Adipocyte (in vitro differentiated cells): ENCODE measurements around the gene MARS1.

Experiments used
- DNase-seq: peaks from one replicate; pipeline ENCODE4 v3.0.0-alpha.2; 2015; ENCODE audit warnings: low read depth
- H3K27me3 ChIP-seq: replicated peaks from 2 replicates; pipeline ENCODE4 v1.7.0; 2013; ENCODE audit warnings: mild to moderate bottlenecking, low read length, moderate library complexity; ENCODE audit not compliant: control insufficient read depth, insufficient read depth
- H3K36me3 ChIP-seq: 2 replicates; pipeline ENCODE4 v1.7.0; 2013; ENCODE audit warnings: low read length, mild to moderate bottlenecking, moderate library complexity; ENCODE audit not compliant: control insufficient read depth, insufficient read depth, severe bottlenecking
- H3K4me1 ChIP-seq: 2 replicates; pipeline ENCODE4 v1.7.0; 2013; ENCODE audit warnings: mild to moderate bottlenecking, low read length, moderate library complexity; ENCODE audit not compliant: control insufficient read depth, insufficient read depth
- H3K4me3 ChIP-seq: 2 replicates; pipeline ENCODE4 v1.7.0; 2013; ENCODE audit warnings: mild to moderate bottlenecking, low read length, moderate library complexity
- H3K9ac ChIP-seq: 2 replicates; pipeline ENCODE4 v1.7.0; 2013; ENCODE audit warnings: mild to moderate bottlenecking, low read length, moderate library complexity
- H3K9me3 ChIP-seq: 2 replicates; pipeline ENCODE4 v1.7.0; 2013; ENCODE audit warnings: mild to moderate bottlenecking, low read length, moderate library complexity; ENCODE audit not compliant: control insufficient read depth

MARS1 gene

DNA sequence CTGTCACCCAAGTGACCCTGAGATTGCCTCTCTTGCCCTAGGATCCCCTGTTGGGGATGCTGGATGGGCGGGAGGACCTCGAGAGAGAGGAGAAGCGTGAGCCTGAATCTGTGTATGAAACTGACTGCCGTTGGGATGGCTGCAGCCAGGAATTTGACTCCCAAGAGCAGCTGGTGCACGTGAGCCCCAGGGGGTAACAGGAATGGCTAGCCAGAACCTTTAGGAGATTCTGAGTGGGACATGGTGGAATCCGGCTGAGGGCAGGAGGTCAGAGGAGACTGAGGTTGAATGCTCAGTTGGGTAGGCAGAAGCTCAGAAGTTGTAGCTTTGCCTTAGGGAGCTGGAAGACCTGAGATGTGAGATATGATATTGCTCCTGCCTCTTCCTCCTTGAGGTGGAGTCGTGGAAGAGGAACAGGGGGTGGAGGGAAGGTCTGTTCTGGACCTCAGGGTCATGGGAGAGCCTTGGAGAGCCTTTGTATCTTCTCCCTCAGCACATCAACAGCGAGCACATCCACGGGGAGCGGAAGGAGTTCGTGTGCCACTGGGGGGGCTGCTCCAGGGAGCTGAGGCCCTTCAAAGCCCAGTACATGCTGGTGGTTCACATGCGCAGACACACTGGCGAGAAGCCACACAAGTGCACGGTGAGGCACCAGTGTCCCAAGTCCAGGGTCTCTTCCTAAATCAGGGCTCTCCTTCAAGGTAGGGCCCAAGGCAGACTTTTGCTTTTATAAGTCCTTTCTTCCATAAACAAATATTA is 21.9 kb upstream of the MARS1 start:
- no peaks in the 10 kb centered on the region for H3K36me3 ChIP-seq
- peaks cover 2% of the 10 kb centered on the region for H3K9me3 ChIP-seq
- H3K27me3 ChIP-seq: peaks cover 64% of the 10 kb centered on the region
- peaks cover 10% of the 10 kb centered on the region for H3K4me1 ChIP-seq
- DNase-seq: no peak
- H3K9ac ChIP-seq: no peak overlapping the region
- no peak overlapping the region for H3K4me3 ChIP-seq

DNA sequence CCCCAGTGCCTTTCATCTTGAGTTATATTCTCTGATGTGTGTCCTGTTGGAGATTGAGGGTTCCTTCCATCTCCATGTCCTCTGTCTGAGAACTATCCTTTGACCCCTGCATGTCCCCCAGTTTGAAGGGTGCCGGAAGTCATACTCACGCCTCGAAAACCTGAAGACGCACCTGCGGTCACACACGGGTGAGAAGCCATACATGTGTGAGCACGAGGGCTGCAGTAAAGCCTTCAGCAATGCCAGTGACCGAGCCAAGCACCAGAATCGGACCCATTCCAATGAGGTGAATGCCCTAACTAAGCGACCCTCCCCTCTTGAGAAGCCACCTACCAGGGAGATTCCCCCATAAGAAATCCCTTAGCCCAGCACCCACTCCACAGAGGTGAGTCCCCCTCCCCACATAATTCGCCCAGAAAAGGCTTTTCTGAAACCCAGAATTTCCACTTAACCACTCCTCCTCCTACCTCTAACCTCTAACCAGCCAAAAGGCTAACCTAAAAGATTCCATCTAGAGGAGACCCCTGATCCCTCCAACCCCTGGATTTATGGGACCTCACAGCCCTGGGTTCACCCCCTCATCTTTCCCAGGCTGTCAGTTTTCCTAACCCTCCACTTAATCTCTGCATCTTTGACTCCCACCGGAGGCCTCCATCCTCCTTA is 20.5 kb upstream of the MARS1 start:
- H3K9me3 ChIP-seq: peaks cover 2% of the 10 kb centered on the region
- no peak for DNase-seq
- H3K27me3 ChIP-seq: peaks cover 72% of the 10 kb centered on the region
- H3K36me3 ChIP-seq: no peaks in the 10 kb centered on the region
- no peak overlapping the region for H3K9ac ChIP-seq
- H3K4me1 ChIP-seq: peaks cover 3% of the 10 kb centered on the region
- no peak overlapping the region for H3K4me3 ChIP-seq

DNA sequence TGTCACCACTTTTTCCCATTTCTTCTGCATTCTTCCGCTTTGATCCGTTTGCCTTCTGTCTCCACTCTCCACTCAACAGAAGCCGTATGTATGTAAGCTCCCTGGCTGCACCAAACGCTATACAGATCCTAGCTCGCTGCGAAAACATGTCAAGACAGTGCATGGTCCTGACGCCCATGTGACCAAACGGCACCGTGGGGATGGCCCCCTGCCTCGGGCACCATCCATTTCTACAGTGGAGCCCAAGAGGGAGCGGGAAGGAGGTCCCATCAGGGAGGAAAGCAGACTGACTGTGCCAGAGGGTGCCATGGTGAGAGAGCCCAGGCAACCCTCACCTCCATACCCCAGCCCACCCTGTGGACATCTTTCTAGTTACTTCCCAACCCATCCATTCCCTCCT is 20.0 kb upstream of the MARS1 start:
- no peak for DNase-seq
- no peak overlapping the region for H3K4me3 ChIP-seq
- no peaks in the 10 kb centered on the region for H3K4me1 ChIP-seq
- H3K9me3 ChIP-seq: peaks cover 2% of the 10 kb centered on the region
- no peaks in the 10 kb centered on the region for H3K36me3 ChIP-seq
- no peak overlapping the region for H3K9ac ChIP-seq
- peaks cover 77% of the 10 kb centered on the region for H3K27me3 ChIP-seq

DNA sequence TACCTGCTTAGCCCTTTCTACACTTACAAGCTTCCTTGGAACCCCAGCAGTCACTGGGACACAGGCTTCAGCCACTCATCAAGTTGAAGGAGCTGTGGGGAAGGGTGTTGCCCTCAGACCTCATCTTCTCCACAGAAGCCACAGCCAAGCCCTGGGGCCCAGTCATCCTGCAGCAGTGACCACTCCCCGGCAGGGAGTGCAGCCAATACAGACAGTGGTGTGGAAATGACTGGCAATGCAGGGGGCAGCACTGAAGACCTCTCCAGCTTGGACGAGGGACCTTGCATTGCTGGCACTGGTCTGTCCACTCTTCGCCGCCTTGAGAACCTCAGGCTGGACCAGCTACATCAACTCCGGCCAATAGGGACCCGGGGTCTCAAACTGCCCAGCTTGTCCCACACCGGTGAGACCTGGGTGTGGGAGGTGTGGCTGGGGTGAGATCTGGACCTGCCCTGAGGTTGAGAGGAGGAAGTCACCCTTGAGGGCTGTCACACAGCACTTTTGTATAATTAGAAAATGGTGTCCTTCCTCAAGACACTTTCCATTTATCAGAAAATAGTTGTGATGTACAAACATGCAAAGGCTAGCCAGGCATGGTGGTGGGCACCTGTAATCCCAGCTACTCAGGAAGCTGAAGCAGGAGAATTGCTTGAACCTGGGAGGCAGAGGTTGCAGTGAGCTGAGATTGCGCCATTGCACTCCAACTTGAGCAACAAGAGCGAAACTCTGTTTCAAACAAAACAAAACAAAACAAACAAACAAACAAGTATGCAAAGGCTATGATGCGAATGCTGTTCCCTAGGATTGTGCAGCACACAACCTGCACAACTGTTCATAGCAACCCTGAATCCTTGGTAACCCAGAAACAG is 18.3 kb upstream of the MARS1 start:
- Histone ChIP-seq H3K36me3 (no peaks in the 10 kb centered on the region), H3K4me1 (no peaks in the 10 kb centered on the region), H3K9me3 (peaks cover 2% of the 10 kb centered on the region), H3K9ac (no peak overlapping the region), H3K4me3 (no peak overlapping the region), H3K27me3 (peaks cover 84% of the 10 kb centered on the region)
- no peak for DNase-seq

DNA sequence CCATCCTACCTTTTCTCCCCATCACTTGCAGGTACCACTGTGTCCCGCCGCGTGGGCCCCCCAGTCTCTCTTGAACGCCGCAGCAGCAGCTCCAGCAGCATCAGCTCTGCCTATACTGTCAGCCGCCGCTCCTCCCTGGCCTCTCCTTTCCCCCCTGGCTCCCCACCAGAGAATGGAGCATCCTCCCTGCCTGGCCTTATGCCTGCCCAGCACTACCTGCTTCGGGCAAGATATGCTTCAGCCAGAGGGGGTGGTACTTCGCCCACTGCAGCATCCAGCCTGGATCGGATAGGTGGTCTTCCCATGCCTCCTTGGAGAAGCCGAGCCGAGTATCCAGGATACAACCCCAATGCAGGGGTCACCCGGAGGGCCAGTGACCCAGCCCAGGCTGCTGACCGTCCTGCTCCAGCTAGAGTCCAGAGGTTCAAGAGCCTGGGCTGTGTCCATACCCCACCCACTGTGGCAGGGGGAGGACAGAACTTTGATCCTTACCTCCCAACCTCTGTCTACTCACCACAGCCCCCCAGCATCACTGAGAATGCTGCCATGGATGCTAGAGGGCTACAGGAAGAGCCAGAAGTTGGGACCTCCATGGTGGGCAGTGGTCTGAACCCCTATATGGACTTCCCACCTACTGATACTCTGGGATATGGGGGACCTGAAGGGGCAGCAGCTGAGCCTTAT is 17.4 kb upstream of the MARS1 start:
- Histone ChIP-seq H3K27me3 (peaks cover 84% of the 10 kb centered on the region), H3K4me1 (peaks cover 3% of the 10 kb centered on the region), H3K36me3 (no peaks in the 10 kb centered on the region), H3K4me3 (no peak overlapping the region), H3K9me3 (peaks cover 2% of the 10 kb centered on the region), H3K9ac (no peak overlapping the region)
- no peak for DNase-seq

DNA sequence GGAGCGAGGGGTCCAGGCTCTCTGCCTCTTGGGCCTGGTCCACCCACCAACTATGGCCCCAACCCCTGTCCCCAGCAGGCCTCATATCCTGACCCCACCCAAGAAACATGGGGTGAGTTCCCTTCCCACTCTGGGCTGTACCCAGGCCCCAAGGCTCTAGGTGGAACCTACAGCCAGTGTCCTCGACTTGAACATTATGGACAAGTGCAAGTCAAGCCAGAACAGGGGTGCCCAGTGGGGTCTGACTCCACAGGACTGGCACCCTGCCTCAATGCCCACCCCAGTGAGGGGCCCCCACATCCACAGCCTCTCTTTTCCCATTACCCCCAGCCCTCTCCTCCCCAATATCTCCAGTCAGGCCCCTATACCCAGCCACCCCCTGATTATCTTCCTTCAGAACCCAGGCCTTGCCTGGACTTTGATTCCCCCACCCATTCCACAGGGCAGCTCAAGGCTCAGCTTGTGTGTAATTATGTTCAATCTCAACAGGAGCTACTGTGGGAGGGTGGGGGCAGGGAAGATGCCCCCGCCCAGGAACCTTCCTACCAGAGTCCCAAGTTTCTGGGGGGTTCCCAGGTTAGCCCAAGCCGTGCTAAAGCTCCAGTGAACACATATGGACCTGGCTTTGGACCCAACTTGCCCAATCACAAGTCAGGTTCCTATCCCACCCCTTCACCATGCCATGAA is 16.8 kb upstream of the MARS1 start:
- H3K4me1 ChIP-seq: peaks cover 10% of the 10 kb centered on the region
- no peaks in the 10 kb centered on the region for H3K9me3 ChIP-seq
- H3K9ac ChIP-seq: no peak overlapping the region
- no peaks in the 10 kb centered on the region for H3K36me3 ChIP-seq
- no peak overlapping the region for H3K4me3 ChIP-seq
- DNase-seq: no peak
- peaks cover 84% of the 10 kb centered on the region for H3K27me3 ChIP-seq

DNA sequence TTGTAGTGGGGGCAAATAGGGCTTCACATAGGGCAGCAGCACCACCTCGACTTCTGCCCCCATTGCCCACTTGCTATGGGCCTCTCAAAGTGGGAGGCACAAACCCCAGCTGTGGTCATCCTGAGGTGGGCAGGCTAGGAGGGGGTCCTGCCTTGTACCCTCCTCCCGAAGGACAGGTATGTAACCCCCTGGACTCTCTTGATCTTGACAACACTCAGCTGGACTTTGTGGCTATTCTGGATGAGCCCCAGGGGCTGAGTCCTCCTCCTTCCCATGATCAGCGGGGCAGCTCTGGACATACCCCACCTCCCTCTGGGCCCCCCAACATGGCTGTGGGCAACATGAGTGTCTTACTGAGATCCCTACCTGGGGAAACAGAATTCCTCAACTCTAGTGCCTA is 16.2 kb upstream of the MARS1 start:
- no peaks in the 10 kb centered on the region for H3K9me3 ChIP-seq
- no peak for DNase-seq
- no peak overlapping the region for H3K4me3 ChIP-seq
- no peaks in the 10 kb centered on the region for H3K36me3 ChIP-seq
- H3K27me3 ChIP-seq: peaks cover 87% of the 10 kb centered on the region
- peaks cover 10% of the 10 kb centered on the region for H3K4me1 ChIP-seq
- H3K9ac ChIP-seq: no peak overlapping the region

DNA sequence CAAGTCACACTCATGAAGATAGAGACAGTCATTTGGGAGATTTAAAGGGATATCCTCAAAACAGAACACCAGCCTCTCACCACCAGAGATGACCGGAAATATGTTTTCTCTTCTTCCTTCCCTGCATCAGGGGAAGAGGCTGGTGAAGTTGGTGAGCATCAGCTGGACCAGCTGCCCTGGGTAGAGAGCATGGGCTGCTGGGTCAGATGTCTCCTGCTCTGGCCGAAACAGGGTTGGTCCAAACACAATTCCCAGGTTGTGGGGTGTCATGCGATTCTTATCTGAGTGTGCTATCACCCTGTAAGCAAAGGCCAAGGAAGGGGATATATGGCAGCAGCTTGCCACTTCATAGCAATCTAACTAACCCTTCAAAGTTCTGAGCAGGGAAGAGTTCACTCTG is 15.5 kb upstream of the MARS1 start:
- Histone ChIP-seq H3K36me3 (no peaks in the 10 kb centered on the region), H3K4me3 (no peak overlapping the region), H3K4me1 (peaks cover 10% of the 10 kb centered on the region), H3K9me3 (no peaks in the 10 kb centered on the region), H3K9ac (no peak overlapping the region), H3K27me3 (peaks cover 89% of the 10 kb centered on the region)
- DNase-seq: no peak

DNA sequence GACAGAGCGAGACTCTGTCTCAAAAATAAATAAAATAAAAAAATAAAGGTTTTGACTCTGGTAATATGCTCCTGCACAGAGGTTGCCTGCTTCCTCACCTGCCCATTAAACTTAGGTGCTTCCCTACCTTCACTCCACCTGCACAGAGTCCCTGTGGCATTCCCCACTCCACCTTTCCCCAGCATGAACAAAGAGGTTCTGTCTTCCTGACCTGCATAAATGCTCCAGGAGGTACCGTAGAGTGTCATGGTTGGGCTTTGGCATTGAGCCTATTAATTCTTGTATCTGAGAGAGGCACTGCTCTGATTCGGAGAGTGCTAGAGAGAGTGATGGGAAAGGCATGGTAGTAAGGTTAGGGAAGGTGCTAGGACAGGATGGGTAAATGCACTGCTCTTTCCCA is 14.5 kb upstream of the MARS1 start:
- DNase-seq: no peak
- Histone ChIP-seq H3K27me3 (peaks cover 83% of the 10 kb centered on the region), H3K4me1 (peaks cover 10% of the 10 kb centered on the region), H3K36me3 (no peaks in the 10 kb centered on the region), H3K4me3 (no peak overlapping the region), H3K9me3 (no peaks in the 10 kb centered on the region), H3K9ac (no peak overlapping the region)

DNA sequence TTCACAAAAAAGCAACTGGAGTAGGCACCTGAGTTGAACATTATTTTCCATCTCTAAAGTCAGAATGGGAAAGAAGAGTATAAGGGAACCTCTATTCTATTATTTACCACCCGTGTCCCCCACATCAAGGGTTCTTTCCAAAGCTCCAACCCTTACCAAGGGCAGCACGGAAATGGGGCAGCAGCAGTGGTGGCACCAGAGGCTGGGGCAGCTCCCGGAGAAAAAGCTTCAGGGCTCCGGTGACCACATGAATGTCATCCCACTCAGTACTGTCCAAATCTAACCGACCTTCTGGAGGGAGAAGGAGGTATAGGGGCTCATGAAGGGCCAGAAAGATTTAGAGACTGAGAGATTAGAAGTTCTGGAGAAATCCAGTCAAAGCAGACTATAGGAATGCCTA is 14.0 kb upstream of the MARS1 start:
- Histone ChIP-seq H3K9ac (no peak overlapping the region), H3K4me3 (no peak overlapping the region), H3K9me3 (no peaks in the 10 kb centered on the region), H3K27me3 (peaks cover 87% of the 10 kb centered on the region), H3K4me1 (peaks cover 10% of the 10 kb centered on the region), H3K36me3 (no peaks in the 10 kb centered on the region)
- no peak for DNase-seq
